ENCODE results near the gene MXI1.

DNA sequence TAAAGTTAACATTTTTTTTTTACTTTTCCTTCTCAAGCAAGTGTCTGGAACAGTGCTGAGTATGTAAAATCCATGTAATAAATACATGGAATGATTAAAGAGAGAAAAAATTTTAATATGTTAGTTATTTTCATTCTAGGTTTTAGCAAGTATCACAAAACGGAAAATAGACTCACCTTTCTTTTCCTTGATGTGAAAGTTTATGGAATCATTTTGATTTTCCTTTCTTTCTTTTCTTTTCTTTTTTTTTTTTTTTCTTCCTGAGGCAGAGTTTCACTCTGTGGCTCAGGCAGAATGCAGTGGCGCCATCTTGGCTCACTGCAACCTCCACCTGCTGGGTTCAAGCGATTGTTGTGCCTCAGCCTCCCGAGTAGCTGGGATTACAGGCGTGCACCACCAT, 69.2 kb downstream of the MXI1 start:
- TF ChIP-seq, protein P1, sequence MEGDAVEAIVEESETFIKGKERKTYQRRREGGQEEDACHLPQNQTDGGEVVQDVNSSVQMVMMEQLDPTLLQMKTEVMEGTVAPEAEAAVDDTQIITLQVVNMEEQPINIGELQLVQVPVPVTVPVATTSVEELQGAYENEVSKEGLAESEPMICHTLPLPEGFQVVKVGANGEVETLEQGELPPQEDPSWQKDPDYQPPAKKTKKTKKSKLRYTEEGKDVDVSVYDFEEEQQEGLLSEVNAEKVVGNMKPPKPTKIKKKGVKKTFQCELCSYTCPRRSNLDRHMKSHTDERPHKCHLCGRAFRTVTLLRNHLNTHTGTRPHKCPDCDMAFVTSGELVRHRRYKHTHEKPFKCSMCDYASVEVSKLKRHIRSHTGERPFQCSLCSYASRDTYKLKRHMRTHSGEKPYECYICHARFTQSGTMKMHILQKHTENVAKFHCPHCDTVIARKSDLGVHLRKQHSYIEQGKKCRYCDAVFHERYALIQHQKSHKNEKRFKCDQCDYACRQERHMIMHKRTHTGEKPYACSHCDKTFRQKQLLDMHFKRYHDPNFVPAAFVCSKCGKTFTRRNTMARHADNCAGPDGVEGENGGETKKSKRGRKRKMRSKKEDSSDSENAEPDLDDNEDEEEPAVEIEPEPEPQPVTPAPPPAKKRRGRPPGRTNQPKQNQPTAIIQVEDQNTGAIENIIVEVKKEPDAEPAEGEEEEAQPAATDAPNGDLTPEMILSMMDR (IDR thresholded peaks at IDR 0.05) = no peak
- TF ChIP-seq POLR2A (IDR thresholded peaks at IDR 0.05) = no peak
